NCI-H1105 treated with DMSO at 0.1 percent for 48 hours (cell line): ENCODE measurements around the gene PLXNB3.

Source experiments
- DNase-seq: peaks from one replicate; lab custom pipeline; 2025; lab: John Stamatoyannopoulos, UW

PLXNB3 gene

GRCh38 chrX:153774576-153775292 lies 10.7 kb downstream of the PLXNB3 start:
- DNase-seq: no peak

- DNase-seq: no peak
Observed at GRCh38 chrX:153775293-153776119, 11.5 kb downstream of the PLXNB3 start.

DNA sequence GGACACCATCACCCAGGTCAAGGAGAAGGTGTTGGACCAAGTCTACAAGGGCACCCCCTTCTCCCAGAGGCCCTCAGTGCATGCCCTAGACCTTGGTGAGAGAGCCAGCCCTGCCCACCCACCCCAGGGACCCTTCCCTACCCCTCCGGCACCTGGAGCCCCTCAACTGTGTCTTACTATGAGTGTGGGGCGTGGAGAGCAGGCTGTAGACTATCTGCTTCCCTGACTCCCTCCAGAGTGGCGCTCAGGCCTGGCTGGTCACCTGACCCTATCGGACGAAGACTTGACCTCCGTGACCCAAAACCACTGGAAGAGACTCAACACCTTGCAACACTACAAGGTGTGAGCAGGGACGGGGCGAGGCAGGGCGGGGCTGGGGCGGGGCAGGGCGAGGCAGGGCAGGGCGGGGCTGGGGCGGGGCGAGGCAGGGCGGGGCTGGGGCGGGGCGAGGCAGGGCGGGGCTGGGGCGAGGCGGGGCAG lies 12.1 kb downstream of the PLXNB3 start:
- no peak for DNase-seq

DNA sequence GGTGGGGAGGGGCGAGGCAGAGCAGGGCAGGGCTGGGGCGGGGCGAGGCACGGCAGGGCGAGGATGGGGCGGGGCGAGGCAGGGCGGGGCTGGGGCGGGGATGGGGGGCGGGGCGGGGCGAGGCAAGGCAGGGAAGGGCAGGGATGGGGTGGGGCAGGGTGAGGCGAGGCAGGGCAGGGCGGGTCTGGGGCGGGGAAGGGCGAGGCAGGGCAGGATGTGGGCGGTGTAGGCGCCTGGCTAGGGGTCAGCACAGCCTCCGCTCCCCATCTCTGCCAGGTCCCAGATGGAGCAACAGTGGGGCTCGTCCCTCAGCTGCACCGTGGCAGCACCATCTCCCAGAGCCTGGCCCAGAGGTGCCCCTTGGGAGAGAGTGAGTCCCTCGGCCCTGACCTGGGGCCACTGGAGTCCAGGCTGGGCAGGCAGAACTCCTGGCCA lies 12.6 kb downstream of the PLXNB3 start:
- no peak for DNase-seq

DNA sequence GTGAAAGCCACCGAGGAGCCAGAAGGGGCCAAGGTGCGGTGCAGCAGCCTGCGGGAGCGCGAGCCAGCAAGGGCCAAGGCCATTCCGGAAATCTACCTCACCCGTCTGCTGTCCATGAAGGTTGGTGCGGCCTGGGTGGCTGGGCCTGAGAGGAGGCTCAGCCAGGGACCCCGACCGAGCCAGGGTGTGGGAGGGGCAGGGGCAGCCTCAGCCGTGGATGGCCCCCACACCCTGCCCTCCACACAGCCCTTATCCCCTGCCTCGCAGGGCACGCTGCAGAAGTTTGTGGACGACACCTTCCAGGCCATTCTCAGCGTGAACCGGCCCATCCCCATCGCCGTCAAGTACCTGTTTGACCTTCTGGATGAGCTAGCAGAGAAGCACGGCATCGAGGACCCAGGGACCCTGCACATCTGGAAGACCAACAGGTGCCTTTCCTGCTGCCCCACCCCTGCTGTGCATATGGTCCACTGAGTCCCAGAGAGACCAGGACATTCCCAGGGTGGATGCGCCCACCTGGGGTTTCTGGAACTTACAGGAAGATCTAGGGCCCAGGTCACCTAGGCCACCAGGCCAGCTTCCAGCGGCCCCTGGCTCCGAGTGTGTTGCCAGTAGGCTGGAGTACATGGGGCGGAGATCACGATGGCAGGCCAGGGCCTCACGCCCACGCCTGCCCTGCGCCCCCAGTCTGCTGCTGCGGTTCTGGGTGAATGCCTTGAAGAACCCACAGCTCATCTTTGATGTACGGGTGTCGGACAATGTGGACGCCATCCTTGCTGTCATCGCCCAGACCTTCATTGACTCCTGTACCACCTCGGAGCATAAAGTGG lies 13.4 kb downstream of the PLXNB3 start:
- DNase-seq: no peak

GRCh38 chrX:153778181-153778580 lies 14.1 kb downstream of the PLXNB3 start:
- no peak for DNase-seq

DNA sequence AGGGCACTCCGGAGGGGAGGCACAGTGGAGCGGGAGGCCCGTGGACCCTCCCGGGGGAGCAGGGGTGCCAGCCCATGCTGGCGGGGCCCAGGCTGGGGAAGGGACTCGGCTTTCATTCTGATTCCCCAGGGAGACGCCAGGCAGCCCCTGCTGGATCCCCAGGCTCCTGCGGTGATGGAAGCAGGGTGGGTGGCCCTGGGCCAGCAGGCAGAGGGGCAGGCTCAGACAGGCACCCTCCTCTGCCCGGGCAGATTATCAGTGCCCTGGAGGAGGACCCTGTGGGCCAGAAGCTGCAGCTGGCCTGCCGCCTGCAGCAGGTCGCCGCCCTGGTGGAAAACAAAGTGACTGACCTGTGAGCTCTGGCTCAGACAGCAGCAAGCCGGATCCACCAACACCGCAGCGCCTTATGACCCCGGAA lies 14.6 kb downstream of the PLXNB3 start:
- no peak for DNase-seq

GRCh38 chrX:153779891-153780677 lies 16.0 kb downstream of the PLXNB3 start:
- no peak for DNase-seq

GRCh38 chrX:153780678-153781427 lies 16.8 kb downstream of the PLXNB3 start, which contains the start of gene SRPK3:
TSS of gene SRPK3 (plus strand) at chrX:153781041. CDS start at chrX:153781087, 46 bp downstream.
- DNase-seq: no peak

GRCh38 chrX:153781428-153782047 lies 17.5 kb downstream of the PLXNB3 start:
- no peak for DNase-seq

DNA sequence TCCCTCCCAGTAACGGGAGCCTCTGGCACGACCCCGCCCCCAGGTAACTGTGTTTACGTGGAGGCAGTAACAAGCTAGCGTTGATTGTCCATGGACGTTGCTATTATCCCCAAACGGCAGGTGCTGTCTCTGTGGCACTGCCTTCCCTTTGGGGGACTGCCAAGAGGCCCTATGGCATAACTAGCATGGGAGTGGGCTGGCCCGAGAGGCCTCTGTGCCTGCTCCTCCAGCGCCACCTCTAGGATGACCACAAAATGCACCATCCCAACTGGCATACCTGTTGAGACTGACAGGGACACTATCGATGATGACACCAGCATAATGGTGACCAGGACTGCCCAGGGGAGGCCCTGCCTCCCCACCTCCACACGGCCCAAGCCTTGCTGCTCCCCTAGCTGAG lies 18.3 kb downstream of the PLXNB3 start:
- peak; percentile 98 for DNase-seq

DNA sequence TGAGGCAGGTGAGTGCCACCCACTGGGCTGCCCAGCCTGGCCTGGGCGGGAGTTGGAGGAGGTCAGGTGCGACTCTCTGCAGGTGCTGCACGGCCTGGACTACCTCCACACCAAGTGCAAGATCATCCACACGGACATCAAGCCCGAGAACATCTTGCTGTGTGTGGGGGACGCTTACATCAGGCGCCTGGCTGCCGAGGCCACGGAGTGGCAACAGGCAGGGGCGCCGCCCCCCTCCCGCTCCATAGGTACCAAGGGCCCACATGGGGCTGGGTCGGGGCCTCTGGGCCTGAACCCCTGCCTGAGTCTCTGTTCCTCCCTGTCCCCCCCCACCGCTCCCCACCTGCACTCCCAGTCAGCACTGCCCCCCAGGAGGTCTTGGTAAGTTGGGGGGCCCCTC lies 18.8 kb downstream of the PLXNB3 start:
- DNase-seq: no peak

GRCh38 chrX:153783378-153784013 lies 19.4 kb downstream of the PLXNB3 start:
- no peak for DNase-seq

DNA sequence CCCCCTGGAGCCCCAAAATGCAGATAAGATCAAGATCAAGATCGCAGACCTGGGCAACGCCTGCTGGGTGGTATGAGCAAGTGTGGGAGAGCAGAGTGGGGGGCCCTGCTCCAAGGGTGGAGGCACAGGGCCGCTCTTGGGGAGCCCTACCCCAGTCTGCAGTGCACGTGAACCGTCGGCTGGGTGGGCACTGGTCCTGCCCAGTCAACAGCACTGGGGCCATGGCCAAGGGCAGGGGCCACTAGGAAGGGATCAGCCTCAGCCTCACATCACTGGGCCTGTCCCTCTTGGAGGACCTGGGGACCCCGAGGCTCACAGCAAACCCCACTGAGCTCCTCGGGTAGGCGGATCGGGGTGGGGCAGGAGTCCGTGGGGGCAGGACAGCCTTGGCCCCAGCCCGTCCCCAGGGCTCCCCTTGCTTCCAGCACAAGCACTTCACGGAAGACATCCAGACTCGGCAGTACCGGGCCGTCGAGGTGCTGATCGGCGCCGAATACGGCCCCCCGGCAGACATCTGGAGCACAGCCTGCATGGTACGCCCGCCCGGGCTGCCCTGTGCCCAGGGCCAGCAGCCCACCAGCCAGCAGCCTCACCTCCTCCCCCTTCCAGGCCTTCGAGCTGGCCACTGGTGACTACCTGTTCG lies 20.4 kb downstream of the PLXNB3 start:
- DNase-seq: no peak

DNA sequence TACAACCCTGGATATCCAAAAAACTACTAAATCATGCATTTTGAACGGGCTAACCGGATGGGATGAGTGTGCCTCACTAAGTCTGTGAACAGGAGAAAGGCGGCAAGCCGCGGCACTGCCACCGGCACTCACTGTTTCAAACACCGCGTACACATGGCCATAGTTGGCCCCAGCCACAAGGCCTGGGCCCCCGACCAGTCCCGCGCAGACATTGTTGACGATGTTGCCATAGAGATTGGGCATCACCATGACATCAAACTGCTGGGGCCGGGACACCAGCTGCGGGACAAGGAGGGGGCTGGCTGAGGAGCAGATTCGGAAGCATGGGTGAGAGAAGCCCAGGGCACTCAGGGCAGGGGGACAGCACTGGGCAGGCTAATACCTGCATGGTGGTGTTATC lies 22.6 kb downstream of the PLXNB3 start:
- no peak for DNase-seq

DNA sequence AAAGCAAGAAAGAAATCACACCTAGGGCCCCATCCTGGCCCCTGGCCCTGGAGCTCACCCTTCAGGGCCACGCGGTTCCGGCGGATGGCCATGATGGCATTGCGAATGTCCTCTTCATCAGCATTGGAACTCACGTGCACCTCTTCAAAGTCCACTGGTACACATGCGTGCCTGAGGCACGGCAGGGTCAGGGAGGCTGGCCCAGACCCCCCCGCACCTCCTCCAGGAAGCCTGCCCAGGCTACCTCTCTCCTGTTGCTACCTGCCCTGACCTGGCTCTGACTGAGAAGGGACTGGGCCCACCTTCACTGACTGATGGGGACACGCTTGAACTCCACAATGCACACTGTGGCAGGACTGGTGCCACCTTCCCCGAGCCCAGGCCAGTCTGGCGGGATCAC lies 25.6 kb downstream of the PLXNB3 start:
- DNase-seq: no peak

GRCh38 chrX:153791104-153791852 lies 27.2 kb downstream of the PLXNB3 start:
- DNase-seq: no peak

GRCh38 chrX:153792368-153792767 lies 28.3 kb downstream of the PLXNB3 start:
- DNase-seq: no peak
